Measurements from ENCODE around the gene RRP8. TPM values are rescaled to one million over a fixed set of nuclear protein-coding genes. Genes with fewer than 3 reads are reported as not detected.

Gene RRP8
- total and polyA plus RNA-seq, 2 of the 8 experiments (the other 6 are each of a cell fraction or from before 2014, with no cell fraction given): 4.2 to 14.9 TPM

DNA sequence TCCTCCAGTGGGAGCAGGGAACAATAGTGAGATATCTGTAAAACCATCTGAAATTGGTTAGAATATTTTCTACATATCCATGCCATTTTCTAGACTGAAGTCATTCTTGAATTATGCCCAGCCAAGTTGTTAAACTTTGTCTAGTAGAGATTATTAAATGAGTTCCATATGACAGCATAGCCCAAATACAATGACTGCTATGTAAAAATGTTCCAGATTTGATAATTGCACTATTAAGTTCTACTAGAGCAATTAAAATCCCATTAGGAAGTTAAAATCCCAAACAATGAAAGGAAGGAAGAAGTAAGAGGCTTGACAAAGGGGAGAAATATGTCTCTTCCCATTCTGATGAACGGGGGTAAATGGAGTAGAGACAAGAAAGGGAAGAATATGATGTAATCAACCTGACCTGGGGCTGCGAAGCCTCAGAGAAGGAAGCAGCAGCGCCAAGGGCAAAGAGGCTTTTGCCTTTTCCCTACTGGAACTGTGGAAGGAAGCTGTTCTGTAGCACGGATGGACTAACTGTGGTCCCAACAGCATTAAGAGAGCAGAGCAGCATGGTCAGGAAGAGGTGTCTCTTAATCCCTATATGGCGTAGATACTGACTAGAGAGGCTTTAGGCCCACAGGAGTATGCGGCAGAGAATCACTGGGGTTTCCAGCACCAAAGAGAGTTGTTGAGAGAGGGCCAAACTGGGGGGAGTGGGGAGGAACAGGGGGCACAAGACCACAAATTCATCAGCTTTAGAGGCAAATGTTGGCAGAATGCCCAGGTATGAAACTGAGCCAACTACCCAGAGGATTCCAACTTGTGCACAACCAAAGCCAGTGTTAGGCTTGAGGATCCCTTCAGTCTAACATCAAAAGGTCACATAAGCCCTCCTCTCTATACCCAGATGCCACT is 26.7 kb downstream of the RRP8 start:
- POLR2A ChIA-PET (ENCODE audit: partially characterized antibody): interaction anchor here (1.4 kb wide), 1 partner anchor 18 kb away, joined by 3 read pairs; no protein-coding TSS in a partner anchor
- TF ChIP-seq CHD2 (IDR thresholded peaks at IDR 0.05; ENCODE audit: low read length) (no peak), NRF1 (IDR thresholded peaks at IDR 0.05; ENCODE audit: low read depth, low read length) (no peak)
- Histone ChIP-seq H4K8ac (ENCODE audit: extremely low read depth, insufficient read depth, low read length) (no peak overlapping the region), H2BK20ac (ENCODE audit: low read length) (no peak overlapping the region), H3K4ac (replicated peaks; ENCODE audit: insufficient read length, low read depth, low read length) (no peak overlapping the region), H2AFZ (ENCODE audit: low read length) (no peak overlapping the region), H3K14ac (ENCODE audit: insufficient read length) (no peak overlapping the region), H3K4me1 (replicated peaks in 1 of 4; ENCODE audit: control insufficient read depth in 3 of 4, insufficient read depth in 4 of 4, low read length in 3 of 4) (no peaks in the 10 kb centered on the region), H2BK12ac (ENCODE audit: low read depth, low read length) (no peak overlapping the region), H2BK15ac (ENCODE audit: low read length) (no peak overlapping the region), H3K27me3 (replicated peaks in 1 of 4; ENCODE audit: control insufficient read depth in 3 of 4, extremely low read depth in 1 of 4, insufficient read depth in 3 of 4, low read length in 3 of 4) (no peaks in the 10 kb centered on the region), H2BK5ac (ENCODE audit: low read depth, low read length) (no peak overlapping the region), H3K36me3 (ENCODE audit: control insufficient read depth in 2 of 4, insufficient read depth in 4 of 4, low read length in 3 of 4) (no peaks in the 10 kb centered on the region), H3K9ac (replicated peaks in 1 of 4; ENCODE audit: extremely low read depth in 1 of 4, low read depth in 3 of 4, low read length in 3 of 4) (no peak overlapping the region), H2AK5ac (ENCODE audit: low read depth, low read length) (no peak overlapping the region), H2BK120ac (replicated peaks; ENCODE audit: low read depth, low read length) (no peak overlapping the region), H3K23ac (ENCODE audit: insufficient read length) (no peak overlapping the region), H3K18ac (ENCODE audit: extremely low read depth, low read length) (no peak overlapping the region), H4K20me1 (replicated peaks in 1 of 2; ENCODE audit: control insufficient read depth in 1 of 2, insufficient read depth in 2 of 2, low read length in 2 of 2) (no peaks in the 10 kb centered on the region), H3K79me2 (ENCODE audit: control insufficient read depth in 1 of 2, insufficient read depth in 2 of 2, low read length in 2 of 2) (no peaks in the 10 kb centered on the region), H3K4me2 (ENCODE audit: insufficient read depth in 1 of 2, low read depth in 2 of 2, low read length in 2 of 2) (no peak overlapping the region), H3K23me2 (ENCODE audit: low read depth, low read length) (no peaks in the 10 kb centered on the region; the same call in 1 of the 2 replicates), H3K9me3 (ENCODE audit: insufficient read depth in 2 of 2, low read depth in 1 of 2, low read length in 1 of 2) (no peaks in the 10 kb centered on the region), H4K5ac (ENCODE audit: insufficient read length, low read depth, low read length) (no peak overlapping the region), H4K91ac (replicated peaks; ENCODE audit: insufficient read length, low read length) (no peak overlapping the region), H3K56ac (replicated peaks; ENCODE audit: insufficient read length, low read depth, low read length) (no peak overlapping the region), H3K79me1 (ENCODE audit: low read depth, low read length) (no peaks in the 10 kb centered on the region), H3K4me3 (ENCODE audit: extremely low read depth in 1 of 4, insufficient read depth in 2 of 4, low read depth in 3 of 4, low read length in 4 of 4) (no peak overlapping the region), H3K27ac (ENCODE audit: low read depth, low read length) (no peak overlapping the region)
- 72% methylated on average over 6 of the region's 6 CpGs; no CpG with 5 or more reads in 1 of the 2 experiments for WGBS, 2 experiments (ENCODE audit: extremely low coverage in 1 of 2, insufficient coverage in 1 of 2, insufficient read length in 1 of 2, insufficient replicate concordance in 2 of 2, low coverage in 1 of 2, low lambda C conversion rate in 2 of 2, missing lambda C conversion rate in 1 of 2)
- DNase-seq (ENCODE audit: low read depth in 1 of 2, low spot score in 2 of 2) (peak in 1 of 2 experiments; percentile 26), FAIRE-seq (no peak)
- CTCF ChIA-PET (ENCODE audit: partially characterized antibody): interaction anchor here (1.7 to 4.9 kb wide), 3 partner anchors 7 to 133 kb away, joined by 5 to 32 read pairs (median 6); no protein-coding TSS in a partner anchor
